Measurements from ENCODE around the gene SLC44A4.

- TF ChIP-seq CTCF (IDR thresholded peaks at IDR 0.05) (no peak), EZH2 (IDR thresholded peaks at IDR 0.05) (no peak), EZH2phosphoT487 (IDR thresholded peaks at IDR 0.05) (no peak)
Measured at GRCh38 chr6:31927242-31927862, 48.6 kb upstream of the SLC44A4 start, which contains the start of gene C2.
